Osteocyte (in vitro differentiated cells): Measurements from ENCODE around the gene CEBPB. TPM values are rescaled to one million over a fixed set of nuclear protein-coding genes. Genes with fewer than 3 reads are reported as not detected.

Experiments
- DNase-seq: peaks from one replicate; pipeline ENCODE4 v3.0.0; 2021; ENCODE audit warnings: mixed read lengths; ENCODE audit not compliant: unreplicated experiment; ENCODE audit errors: extremely low spot score
- H3K27ac Mint-ChIP-seq: one replicate; pipeline ENCODE4 v1.8.0; 2021; ENCODE audit warnings: mild to moderate bottlenecking, mixed read lengths; ENCODE audit not compliant: unreplicated experiment
- H3K27me3 Mint-ChIP-seq: one replicate; pipeline ENCODE4 v1.8.0; 2021; ENCODE audit warnings: mixed read lengths; ENCODE audit not compliant: unreplicated experiment
- H3K36me3 Mint-ChIP-seq: one replicate; pipeline ENCODE4 v1.8.0; 2021; ENCODE audit warnings: mixed read lengths; ENCODE audit not compliant: unreplicated experiment
- H3K4me1 Mint-ChIP-seq: one replicate; pipeline ENCODE4 v1.8.0; 2021; ENCODE audit warnings: mixed read lengths; ENCODE audit not compliant: unreplicated experiment
- H3K4me3 Mint-ChIP-seq: one replicate; pipeline ENCODE4 v1.8.0; 2021; ENCODE audit warnings: mild to moderate bottlenecking, moderate library complexity, mixed read lengths; ENCODE audit not compliant: unreplicated experiment
- H3K9me3 Mint-ChIP-seq: one replicate; pipeline ENCODE4 v1.8.0; 2021; ENCODE audit warnings: mixed read lengths; ENCODE audit not compliant: unreplicated experiment
- CTCF ChIP-seq: fragments of 200-600 bp; sonication (generic); IDR thresholded peaks from 2 replicates; pipeline ENCODE4 v1.5.0; 2021; ENCODE audit warnings: antibody characterized with exemption, mild to moderate bottlenecking, moderate library complexity
- total RNA-seq: library from RNA; stranded (reverse); gene quantifications from 2 replicates; pipeline ENCODE4 v1.2.1, GENCODE V29; 2021

CEBPB gene
- total RNA-seq, 1 donor from 2014 or later = 59.1 TPM

- H3K27me3 Mint-ChIP-seq = peaks cover 11% of the 10 kb centered on the region
- H3K4me1 Mint-ChIP-seq = peaks cover 1% of the 10 kb centered on the region
Observed at GRCh38 chr20:50181344-50181743, 9.3 kb upstream of the CEBPB start.

GRCh38 chr20:50182346-50182745, 8.3 kb upstream of the CEBPB start:
- no peak for TF ChIP-seq CTCF
- H3K4me3 Mint-ChIP-seq = no peak overlapping the region
- peaks cover 11% of the 10 kb centered on the region for H3K27me3 Mint-ChIP-seq
- peaks cover 4% of the 10 kb centered on the region for H3K4me1 Mint-ChIP-seq
- no peaks in the 10 kb centered on the region for H3K36me3 Mint-ChIP-seq
- no peak overlapping the region for H3K27ac Mint-ChIP-seq
- no peak for DNase-seq
- no peaks in the 10 kb centered on the region for H3K9me3 Mint-ChIP-seq

More at GRCh38 chr20:50181344-50181743, 9.3 kb upstream of the CEBPB start:
- no peak for TF ChIP-seq CTCF
- H3K9me3 Mint-ChIP-seq = no peaks in the 10 kb centered on the region
- no peak overlapping the region for H3K27ac Mint-ChIP-seq
- no peaks in the 10 kb centered on the region for H3K36me3 Mint-ChIP-seq
- DNase-seq = no peak
- H3K4me3 Mint-ChIP-seq = no peak overlapping the region

GRCh38 chr20:50185426-50185825, 5.2 kb upstream of the CEBPB start:
- TF ChIP-seq CTCF = no peak
- Mint-ChIP-seq H3K27ac (no peak overlapping the region), H3K27me3 (peaks cover 11% of the 10 kb centered on the region), H3K4me3 (no peak overlapping the region), H3K4me1 (peaks cover 10% of the 10 kb centered on the region), H3K36me3 (no peaks in the 10 kb centered on the region), H3K9me3 (no peaks in the 10 kb centered on the region)
- no peak for DNase-seq

GRCh38 chr20:50186151-50186885, 4.3 kb upstream of the CEBPB start:
- Mint-ChIP-seq H3K27ac (peak overlapping the region; percentile 65), H3K36me3 (no peaks in the 10 kb centered on the region), H3K4me3 (no peak overlapping the region), H3K9me3 (no peaks in the 10 kb centered on the region), H3K4me1 (peaks cover 10% of the 10 kb centered on the region), H3K27me3 (peaks cover 11% of the 10 kb centered on the region)
- DNase-seq = peak; percentile 95
- TF ChIP-seq CTCF = peak; percentile 96

- TF ChIP-seq CTCF = no peak
Observed at GRCh38 chr20:50186987-50187402, 3.6 kb upstream of the CEBPB start.

More at GRCh38 chr20:50186987-50187402, 3.6 kb upstream of the CEBPB start:
- H3K27ac Mint-ChIP-seq = no peak overlapping the region
- H3K27me3 Mint-ChIP-seq = peaks cover 11% of the 10 kb centered on the region
- H3K36me3 Mint-ChIP-seq = no peaks in the 10 kb centered on the region
- DNase-seq = no peak
- no peak overlapping the region for H3K4me3 Mint-ChIP-seq
- no peaks in the 10 kb centered on the region for H3K9me3 Mint-ChIP-seq
- H3K4me1 Mint-ChIP-seq = peaks cover 10% of the 10 kb centered on the region
